Omental fat pad (tissue), 4 donors: ENCODE results near the gene SLCO3A1. TPM values are rescaled to one million over a fixed set of nuclear protein-coding genes. Genes with fewer than 3 reads are reported as not detected.
"Not testable (repeated sequence)": the region's sequence is repeated elsewhere in the genome, so short reads cannot be mapped to it uniquely, and the experiment has no call there.

Experiments used
- ATAC-seq: fragments of 150-250 bp; one replicate; pipeline ENCODE4 v1.9.1; 2016; ENCODE audit warnings: mild to moderate bottlenecking, moderate library complexity; ENCODE audit not compliant: low FRiP score
- DNase-seq: peaks from one replicate; pipeline ENCODE4 v3.0.0-alpha.2; 2019; ENCODE audit warnings: low spot score
- total RNA-seq, 4 donors: library from RNA; depleted of rRNA; stranded (reverse); fragments of >200 nt; gene quantifications; one replicate each; pipeline ENCODE4 v1.1.0, GENCODE V29; 2016
- TF ChIP-seq, protein P1 (sequence below), 3 donors: fragments of 450-650 bp; IDR thresholded peaks; one replicate each; pipeline ENCODE4 v1.5.1; 2016 to 2017; ENCODE audit warnings: antibody characterized with exemption in 3 of 3, mild to moderate bottlenecking in 3 of 3, moderate library complexity in 2 of 3

Gene SLCO3A1
- total RNA-seq, 4 donors from 2014 or later = 12.3 to 21.8 (median 14.8) TPM

GRCh38 chr15:92062505-92062904, 209.0 kb downstream of the SLCO3A1 start:
- DNase-seq (no peak), ATAC-seq (no peak)
- TF ChIP-seq, protein P1, sequence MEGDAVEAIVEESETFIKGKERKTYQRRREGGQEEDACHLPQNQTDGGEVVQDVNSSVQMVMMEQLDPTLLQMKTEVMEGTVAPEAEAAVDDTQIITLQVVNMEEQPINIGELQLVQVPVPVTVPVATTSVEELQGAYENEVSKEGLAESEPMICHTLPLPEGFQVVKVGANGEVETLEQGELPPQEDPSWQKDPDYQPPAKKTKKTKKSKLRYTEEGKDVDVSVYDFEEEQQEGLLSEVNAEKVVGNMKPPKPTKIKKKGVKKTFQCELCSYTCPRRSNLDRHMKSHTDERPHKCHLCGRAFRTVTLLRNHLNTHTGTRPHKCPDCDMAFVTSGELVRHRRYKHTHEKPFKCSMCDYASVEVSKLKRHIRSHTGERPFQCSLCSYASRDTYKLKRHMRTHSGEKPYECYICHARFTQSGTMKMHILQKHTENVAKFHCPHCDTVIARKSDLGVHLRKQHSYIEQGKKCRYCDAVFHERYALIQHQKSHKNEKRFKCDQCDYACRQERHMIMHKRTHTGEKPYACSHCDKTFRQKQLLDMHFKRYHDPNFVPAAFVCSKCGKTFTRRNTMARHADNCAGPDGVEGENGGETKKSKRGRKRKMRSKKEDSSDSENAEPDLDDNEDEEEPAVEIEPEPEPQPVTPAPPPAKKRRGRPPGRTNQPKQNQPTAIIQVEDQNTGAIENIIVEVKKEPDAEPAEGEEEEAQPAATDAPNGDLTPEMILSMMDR (IDR thresholded peaks at IDR 0.05) = no peak

DNA sequence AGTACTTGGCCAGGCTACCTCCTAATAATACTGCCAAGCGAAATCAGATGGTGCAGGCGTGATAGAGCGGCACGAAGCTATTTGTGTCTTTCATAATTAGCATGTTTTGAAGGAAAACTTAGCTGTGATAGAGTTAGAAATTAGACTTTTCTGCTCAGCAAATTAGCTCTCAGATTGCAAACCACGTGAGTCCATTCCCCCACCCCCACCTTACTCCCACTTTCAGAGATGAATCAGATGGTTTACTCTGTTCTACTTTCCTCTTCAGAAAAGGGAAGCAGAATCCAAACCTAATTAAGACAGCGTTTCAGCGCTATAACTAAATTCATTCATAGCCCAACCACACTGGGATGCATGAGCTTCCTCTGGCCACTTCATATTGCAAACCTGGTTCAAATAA, 214.6 kb downstream of the SLCO3A1 start:
- TF ChIP-seq, protein P1 (IDR thresholded peaks at IDR 0.05) = no peak
- ATAC-seq = no peak
- DNase-seq = no peak

DNA sequence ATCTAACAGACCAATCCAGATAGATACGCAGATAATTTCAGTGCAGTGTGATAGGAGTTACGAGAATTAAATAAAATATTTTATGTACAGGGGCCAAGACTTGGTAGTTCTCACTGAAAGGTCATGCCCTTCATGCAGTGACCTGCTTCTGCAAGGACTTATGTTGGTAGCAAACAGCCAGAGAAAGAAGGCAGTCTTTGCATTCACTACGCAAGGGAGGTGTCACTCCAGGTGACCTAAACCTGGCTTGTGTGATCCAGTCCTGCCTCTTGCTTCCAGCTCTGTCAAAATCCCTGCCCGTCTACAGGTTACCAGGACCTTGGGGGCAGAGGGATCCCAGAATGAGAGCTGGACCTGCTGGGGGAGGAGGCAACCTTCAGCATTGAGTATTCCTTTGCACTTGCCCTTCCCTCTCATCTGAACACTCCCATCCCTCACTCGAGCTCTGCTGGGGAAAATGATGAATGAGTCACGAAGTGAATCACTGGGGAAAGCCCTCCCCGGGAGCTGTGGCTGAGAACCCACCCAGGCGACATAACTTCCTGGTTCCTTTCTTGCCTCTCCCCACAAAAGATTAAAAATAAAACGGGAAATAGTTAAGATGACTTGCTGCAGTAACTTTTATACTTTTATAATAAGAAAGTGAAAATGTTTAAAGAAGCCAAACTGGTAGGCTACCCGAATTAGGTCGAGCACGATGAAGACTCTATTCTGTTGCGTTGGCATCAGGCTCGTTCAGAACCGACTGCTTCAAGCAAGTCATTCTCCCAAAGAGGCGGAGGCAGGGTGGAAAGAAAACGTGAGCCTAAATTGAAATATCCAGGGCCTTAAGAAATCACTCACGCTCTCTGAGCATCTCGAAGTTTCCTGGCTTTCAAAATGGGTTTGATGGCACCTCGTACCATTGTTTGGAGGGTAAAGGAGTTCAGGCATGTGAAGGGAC, 216.1 kb downstream of the SLCO3A1 start:
- TF ChIP-seq, protein P1 (IDR thresholded peaks at IDR 0.05) = no peak
- ATAC-seq (peak; percentile 92), DNase-seq (no peak)

GRCh38 chr15:92070251-92070650, 216.7 kb downstream of the SLCO3A1 start:
- not testable (repeated sequence) for ATAC-seq, DNase-seq

DNA sequence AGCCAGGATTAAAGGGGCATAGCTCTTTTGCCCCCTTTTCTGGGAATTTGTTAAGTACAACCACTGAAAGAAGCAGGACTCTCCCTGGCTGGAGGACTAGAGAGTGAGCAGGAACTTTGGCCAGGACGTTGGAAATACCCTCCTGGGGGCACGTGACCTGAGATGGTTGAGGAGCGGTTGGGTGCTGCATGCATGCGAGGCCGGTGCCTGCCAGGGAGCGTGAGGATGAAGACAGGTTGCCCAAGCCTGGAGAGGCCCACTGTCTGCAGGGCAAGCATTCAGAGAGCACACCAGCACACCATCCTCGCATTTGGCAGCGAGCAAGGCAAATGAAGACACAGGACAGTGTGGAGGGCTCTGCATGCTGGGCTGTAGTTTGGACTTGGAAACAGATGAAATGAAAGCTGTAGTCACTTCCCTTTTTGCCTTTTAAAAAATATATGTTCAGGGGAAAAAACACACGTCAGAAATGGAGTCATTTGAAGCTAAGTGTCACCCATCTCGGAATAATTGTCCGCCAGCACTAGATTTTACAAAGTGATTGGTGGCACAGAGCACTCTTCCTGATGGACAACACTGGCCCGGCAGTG, 217.6 kb downstream of the SLCO3A1 start:
- TF ChIP-seq, protein P1 (IDR thresholded peaks at IDR 0.05) = no peak
- DNase-seq (no peak), ATAC-seq (no peak)

GRCh38 chr15:92073044-92073785, 219.7 kb downstream of the SLCO3A1 start:
- TF ChIP-seq, protein P1 (IDR thresholded peaks at IDR 0.05) = no peak
- DNase-seq (no peak), ATAC-seq (no peak)

GRCh38 chr15:92074101-92074500, 220.6 kb downstream of the SLCO3A1 start:
- TF ChIP-seq, protein P1 (IDR thresholded peaks at IDR 0.05) = no peak
- ATAC-seq (no peak), DNase-seq (no peak)
